ENCODE data around the gene HGD.

HGD gene

DNA sequence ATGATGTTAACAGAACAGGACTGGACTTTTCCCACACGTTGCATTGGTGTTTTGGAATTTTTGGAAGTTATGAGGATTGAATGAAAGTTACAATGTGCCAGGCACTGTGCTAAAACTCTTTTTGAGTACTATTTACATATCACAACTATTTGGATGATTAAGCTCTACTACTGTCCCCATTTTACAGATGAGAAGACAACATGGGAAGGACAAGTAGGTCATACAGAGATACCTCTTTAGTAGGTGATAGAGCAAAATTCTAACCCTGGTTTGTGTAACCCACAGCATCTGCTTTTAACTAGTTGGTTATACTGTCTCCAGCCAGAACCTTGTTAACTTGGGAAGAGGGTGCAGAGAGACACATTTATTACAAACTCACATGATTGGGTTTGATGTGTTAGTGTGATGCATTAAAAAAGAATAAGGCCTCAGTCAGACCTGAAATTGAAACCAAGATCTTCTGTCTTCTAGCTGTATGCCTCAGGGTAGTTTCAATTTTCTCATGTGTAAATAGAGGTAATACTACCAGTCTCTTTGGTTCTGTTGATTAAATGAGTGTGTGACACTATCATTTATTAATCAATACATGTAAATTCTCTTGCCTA is 84.5 kb downstream of the HGD start:
- no peak for TF ChIP-seq SIN3A (IDR thresholded peaks at IDR 0.05; ENCODE audit: borderline replicate concordance, insufficient read depth, low read length)
- TF ChIP-seq FOXP2 (optimal IDR thresholded peaks at IDR 0.05; ENCODE audit: borderline replicate concordance, extremely low read depth, extremely low read length, insufficient read depth): no peak
- no peak for TF ChIP-seq TAF1 (IDR thresholded peaks at IDR 0.05; ENCODE audit: borderline replicate concordance, insufficient read depth, low read length)
- TF ChIP-seq POLR2AphosphoS5 (IDR thresholded peaks at IDR 0.05; ENCODE audit: low read depth, low read length): no peak
- TF ChIP-seq, protein P1, sequence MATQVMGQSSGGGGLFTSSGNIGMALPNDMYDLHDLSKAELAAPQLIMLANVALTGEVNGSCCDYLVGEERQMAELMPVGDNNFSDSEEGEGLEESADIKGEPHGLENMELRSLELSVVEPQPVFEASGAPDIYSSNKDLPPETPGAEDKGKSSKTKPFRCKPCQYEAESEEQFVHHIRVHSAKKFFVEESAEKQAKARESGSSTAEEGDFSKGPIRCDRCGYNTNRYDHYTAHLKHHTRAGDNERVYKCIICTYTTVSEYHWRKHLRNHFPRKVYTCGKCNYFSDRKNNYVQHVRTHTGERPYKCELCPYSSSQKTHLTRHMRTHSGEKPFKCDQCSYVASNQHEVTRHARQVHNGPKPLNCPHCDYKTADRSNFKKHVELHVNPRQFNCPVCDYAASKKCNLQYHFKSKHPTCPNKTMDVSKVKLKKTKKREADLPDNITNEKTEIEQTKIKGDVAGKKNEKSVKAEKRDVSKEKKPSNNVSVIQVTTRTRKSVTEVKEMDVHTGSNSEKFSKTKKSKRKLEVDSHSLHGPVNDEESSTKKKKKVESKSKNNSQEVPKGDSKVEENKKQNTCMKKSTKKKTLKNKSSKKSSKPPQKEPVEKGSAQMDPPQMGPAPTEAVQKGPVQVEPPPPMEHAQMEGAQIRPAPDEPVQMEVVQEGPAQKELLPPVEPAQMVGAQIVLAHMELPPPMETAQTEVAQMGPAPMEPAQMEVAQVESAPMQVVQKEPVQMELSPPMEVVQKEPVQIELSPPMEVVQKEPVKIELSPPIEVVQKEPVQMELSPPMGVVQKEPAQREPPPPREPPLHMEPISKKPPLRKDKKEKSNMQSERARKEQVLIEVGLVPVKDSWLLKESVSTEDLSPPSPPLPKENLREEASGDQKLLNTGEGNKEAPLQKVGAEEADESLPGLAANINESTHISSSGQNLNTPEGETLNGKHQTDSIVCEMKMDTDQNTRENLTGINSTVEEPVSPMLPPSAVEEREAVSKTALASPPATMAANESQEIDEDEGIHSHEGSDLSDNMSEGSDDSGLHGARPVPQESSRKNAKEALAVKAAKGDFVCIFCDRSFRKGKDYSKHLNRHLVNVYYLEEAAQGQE (IDR thresholded peaks at IDR 0.05; ENCODE audit: insufficient read depth in 1 of 2, low read depth in 2 of 2, low read length in 2 of 2): no peak

DNA sequence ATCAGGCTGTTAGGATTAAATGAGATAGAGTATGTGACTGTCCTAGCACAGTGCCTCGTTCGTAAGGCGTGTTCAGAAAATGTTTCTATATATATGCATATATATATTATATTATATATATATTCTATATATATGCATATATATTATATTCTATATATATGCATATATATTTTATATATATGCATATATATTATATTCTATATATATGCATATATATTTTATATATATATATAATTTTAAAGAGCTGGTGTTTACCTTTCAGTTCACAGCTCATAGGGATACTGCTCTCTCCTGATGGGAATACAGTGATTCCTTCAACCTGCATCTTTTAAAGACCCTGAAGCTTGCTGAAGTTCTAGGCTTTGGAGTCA is 85.2 kb downstream of the HGD start:
- TF ChIP-seq FOXP2 (optimal IDR thresholded peaks at IDR 0.05; ENCODE audit: borderline replicate concordance, extremely low read depth, extremely low read length, insufficient read depth): no peak

DNA sequence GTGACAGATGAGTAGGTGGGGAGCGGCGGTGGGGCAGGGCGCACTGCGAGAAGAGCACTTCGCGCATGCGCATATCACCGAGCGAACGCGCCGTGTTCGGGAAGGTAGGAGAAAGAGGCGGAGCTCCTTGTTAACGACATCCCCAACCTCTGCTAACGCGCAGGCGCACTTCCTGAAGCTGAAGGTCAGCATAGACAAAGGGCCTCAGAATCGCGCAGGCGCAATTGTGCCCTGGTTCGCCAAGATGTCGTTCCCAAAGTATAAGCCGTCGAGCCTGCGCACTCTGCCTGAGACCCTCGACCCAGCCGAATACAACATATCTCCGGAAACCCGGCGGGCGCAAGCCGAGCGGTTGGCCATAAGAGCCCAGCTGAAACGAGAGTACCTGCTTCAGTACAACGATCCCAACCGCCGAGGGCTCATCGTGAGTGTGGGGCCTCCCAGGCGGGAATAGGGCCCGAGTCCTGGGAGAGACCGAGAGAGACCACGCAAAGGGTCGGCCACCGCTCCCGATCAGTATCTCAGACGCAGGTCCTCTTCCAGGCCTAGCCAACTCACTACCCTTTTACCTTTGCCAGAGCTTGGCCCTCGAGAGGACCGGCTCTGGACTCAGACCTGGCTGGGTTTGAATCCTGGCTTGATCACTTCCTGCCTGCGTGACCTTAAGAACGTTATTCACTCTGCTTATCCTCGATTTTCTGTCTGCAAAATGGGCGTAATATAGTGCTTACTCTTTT is 85.8 kb downstream of the HGD start, which contains the start of gene NDUFB4:
Gene NDUFB4, plus strand, starts transcription at position 221 of the 737 bp plus-strand sequence. Its CDS starts 24 bp downstream, at position 245.
- TF ChIP-seq POLR2AphosphoS5 (IDR thresholded peaks at IDR 0.05; ENCODE audit: low read depth, low read length) (peak; percentile 86), SIN3A (IDR thresholded peaks at IDR 0.05; ENCODE audit: borderline replicate concordance, insufficient read depth, low read length) (no peak), TAF1 (IDR thresholded peaks at IDR 0.05; ENCODE audit: borderline replicate concordance, insufficient read depth, low read length) (peak; percentile 61; the same call in 1 of the 2 replicates)

DNA sequence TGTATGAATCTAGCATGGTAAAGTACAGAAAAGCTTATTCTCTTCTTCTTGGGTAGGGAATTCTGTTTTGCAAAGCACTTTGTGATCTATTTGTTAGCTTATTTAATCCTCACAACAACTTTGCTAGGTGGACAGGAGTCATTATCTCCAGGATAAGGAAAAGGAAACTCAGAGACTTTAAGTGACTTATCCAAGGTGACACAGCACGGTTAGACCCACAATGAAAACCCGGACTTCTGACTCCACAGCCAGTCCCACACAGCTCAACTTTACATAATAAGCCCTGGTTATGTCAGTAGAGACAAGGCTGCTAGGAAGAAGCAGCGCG is 86.3 kb downstream of the HGD start:
- TF ChIP-seq FOXP2 (optimal IDR thresholded peaks at IDR 0.05; ENCODE audit: borderline replicate concordance, extremely low read depth, extremely low read length, insufficient read depth) (no peak), POLR2AphosphoS5 (IDR thresholded peaks at IDR 0.05; ENCODE audit: low read depth, low read length) (peak; percentile 78; the same call in 1 of the 2 replicates), SIN3A (IDR thresholded peaks at IDR 0.05; ENCODE audit: borderline replicate concordance, insufficient read depth, low read length) (no peak), TAF1 (IDR thresholded peaks at IDR 0.05; ENCODE audit: borderline replicate concordance, insufficient read depth, low read length) (no peak)
- TF ChIP-seq, protein P1 (IDR thresholded peaks at IDR 0.05; ENCODE audit: insufficient read depth in 1 of 2, low read depth in 2 of 2, low read length in 2 of 2): no peak

DNA sequence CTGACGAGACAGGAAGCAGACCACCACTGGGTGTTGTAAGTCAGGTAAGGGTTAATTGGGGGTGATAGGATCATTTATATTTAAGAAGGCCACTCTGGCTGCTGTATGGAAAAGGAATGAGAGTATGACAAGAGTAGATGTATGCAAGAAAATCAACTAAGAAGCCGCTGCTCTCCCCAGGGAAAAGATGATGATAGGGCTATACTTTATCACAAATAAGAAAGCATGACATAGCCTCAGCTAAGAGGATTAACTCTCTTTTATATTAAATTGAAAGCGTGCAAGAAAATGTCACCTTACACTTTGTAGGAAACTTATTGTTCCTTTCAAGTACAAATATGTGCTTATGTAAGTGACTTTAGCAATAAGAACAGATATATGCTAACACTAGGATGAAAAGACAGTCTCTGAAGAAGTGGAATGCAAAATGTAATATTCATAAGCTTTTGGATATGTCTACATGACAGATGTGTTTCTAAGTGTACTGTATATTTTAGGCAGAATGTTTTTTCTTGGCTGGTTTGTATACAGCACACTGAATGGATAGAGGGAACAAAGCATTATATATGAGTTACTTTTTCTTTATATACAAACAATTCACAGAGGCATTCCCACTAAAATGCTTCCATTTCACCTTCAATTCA is 94.6 kb downstream of the HGD start:
- no peak for TF ChIP-seq FOXP2 (optimal IDR thresholded peaks at IDR 0.05; ENCODE audit: borderline replicate concordance, extremely low read depth, extremely low read length, insufficient read depth)
- TF ChIP-seq SIN3A (IDR thresholded peaks at IDR 0.05; ENCODE audit: borderline replicate concordance, insufficient read depth, low read length): no peak
- no peak for TF ChIP-seq TAF1 (IDR thresholded peaks at IDR 0.05; ENCODE audit: borderline replicate concordance, insufficient read depth, low read length)
- TF ChIP-seq, protein P1 (IDR thresholded peaks at IDR 0.05; ENCODE audit: insufficient read depth in 1 of 2, low read depth in 2 of 2, low read length in 2 of 2): no peak
- TF ChIP-seq POLR2AphosphoS5 (IDR thresholded peaks at IDR 0.05; ENCODE audit: low read depth, low read length): no peak
